Liver (tissue), 9 donors: Measurements from ENCODE around the gene TCERG1L. TPM values are rescaled to one million over a fixed set of nuclear protein-coding genes. Genes with fewer than 3 reads are reported as not detected.

Source experiments
- DNase-seq: peaks from one replicate; pipeline ENCODE4 v3.0.0-alpha.2; 2017; ENCODE audit warnings: low spot score
- H3K27ac ChIP-seq, 2 donors: one replicate each; pipeline ENCODE4 v1.7.0; 2013; ENCODE audit warnings: inconsistent platforms in 2 of 2, low read length in 2 of 2, control low read depth in 1 of 2, low read depth in 1 of 2, mild to moderate bottlenecking in 1 of 2
- H3K27me3 ChIP-seq, 4 donors: one replicate each; pipeline versions ENCODE4 v1.6.1 to v1.7.0; 2013; ENCODE audit warnings: low read length in 3 of 4, inconsistent platforms in 1 of 4, mild to moderate bottlenecking in 1 of 4, moderate library complexity in 1 of 4; ENCODE audit not compliant: control insufficient read depth in 4 of 4, insufficient read depth in 4 of 4
- H3K36me3 ChIP-seq, 4 donors: one replicate each; pipeline versions ENCODE4 v1.6.1 to v1.7.0; 2013; ENCODE audit warnings: low read length in 3 of 4, mild to moderate bottlenecking in 3 of 4, low read depth in 1 of 4, moderate library complexity in 1 of 4; ENCODE audit not compliant: control insufficient read depth in 4 of 4, insufficient read depth in 3 of 4
- H3K4me1 ChIP-seq, 4 donors: one replicate each; pipeline versions ENCODE4 v1.6.1 to v1.7.0; 2013; ENCODE audit warnings: low read length in 3 of 4, mild to moderate bottlenecking in 3 of 4, moderate library complexity in 1 of 4; ENCODE audit not compliant: control insufficient read depth in 4 of 4, insufficient read depth in 4 of 4
- H3K4me3 ChIP-seq, 3 donors: one replicate each; pipeline versions ENCODE4 v1.6.1 to v1.7.0; 2013; ENCODE audit warnings: low read length in 3 of 3, control low read depth in 1 of 3, low read depth in 1 of 3, mild to moderate bottlenecking in 1 of 3
- H3K9ac ChIP-seq, 2 donors: one replicate each; pipeline ENCODE4 v1.7.0; 2013; ENCODE audit warnings: low read length in 2 of 2, mild to moderate bottlenecking in 2 of 2, moderate library complexity in 2 of 2, control low read depth in 1 of 2, low read depth in 1 of 2
- H3K9me3 ChIP-seq, 4 donors: one replicate each; pipeline versions ENCODE4 v1.6.1 to v1.7.0; 2013; ENCODE audit warnings: low read length in 3 of 4; ENCODE audit not compliant: control insufficient read depth in 4 of 4
- EGR1 ChIP-seq, 2 donors: IDR thresholded peaks; 2 replicates each; pipeline ENCODE4 v1.6.1; 2016 to 2018; ENCODE audit warnings: antibody characterized with exemption in 2 of 2, low read depth in 2 of 2
- FOXA1 ChIP-seq: IDR thresholded peaks from 2 replicates; pipeline ENCODE4 v1.6.1; 2016; ENCODE audit warnings: antibody characterized with exemption
- FOXA2 ChIP-seq: IDR thresholded peaks from 2 replicates; pipeline ENCODE4 v1.6.1; 2016; ENCODE audit warnings: antibody characterized with exemption
- HNF4A ChIP-seq, 2 donors: conservative IDR thresholded peaks; 2 replicates each; pipeline ENCODE4 v1.6.1; 2016; ENCODE audit warnings: antibody characterized with exemption in 2 of 2, mild to moderate bottlenecking in 2 of 2
- HNF4G ChIP-seq: IDR thresholded peaks from 2 replicates; pipeline ENCODE4 v1.6.1; 2016; ENCODE audit warnings: antibody characterized with exemption
- JUND ChIP-seq, 2 donors: IDR thresholded peaks; 2 replicates each; pipeline ENCODE4 v1.6.1; 2016; ENCODE audit warnings: antibody characterized with exemption in 2 of 2
- NR2F2 ChIP-seq: IDR thresholded peaks from 2 replicates; pipeline ENCODE4 v1.6.1; 2016; ENCODE audit warnings: antibody characterized with exemption
- RAD21 ChIP-seq, 2 donors: IDR thresholded peaks; 2 replicates each; pipeline ENCODE4 v1.6.1; 2016; ENCODE audit warnings: antibody characterized with exemption in 2 of 2, mild to moderate bottlenecking in 2 of 2
- RXRA ChIP-seq, 2 donors: IDR thresholded peaks; 2 replicates each; pipeline ENCODE4 v1.6.1; 2017 to 2018; ENCODE audit warnings: antibody characterized with exemption in 2 of 2, mild to moderate bottlenecking in 1 of 2
- SP1 ChIP-seq: IDR thresholded peaks from 2 replicates; pipeline ENCODE4 v1.6.1; 2018; ENCODE audit warnings: antibody characterized with exemption, mild to moderate bottlenecking
- TAF1 ChIP-seq: conservative IDR thresholded peaks from 2 replicates; pipeline ENCODE4 v1.6.1; 2016; ENCODE audit warnings: antibody characterized with exemption, mild to moderate bottlenecking
- YY1 ChIP-seq: IDR thresholded peaks from 2 replicates; pipeline ENCODE4 v1.6.1; 2016; ENCODE audit warnings: antibody characterized with exemption, mild to moderate bottlenecking
- WGBS: extraction: QIAGEN DNeasy Blood & Tissue Kit; methylation state at CpG from one replicate; pipeline ENCODE4 v1.1.7; 2013; 5-methylcytosine and 5-hydroxymethylcytosine counted together
- polyA plus RNA-seq, 2 donors: library from polyadenylated mRNA; stranded (reverse) in 1 of 2; unstranded in 1 of 2; fragments of 200-250 nt in 1 of 2; fragments of >200 nt in 1 of 2; fragmentation: Nextera tagmentation in 1 of 2; extraction: Ambion mirVana in 1 of 2; gene quantifications; one replicate each; pipeline versions ENCODE4 v1.2.1 to v1.2.3, GENCODE V29; 2013 to 2015
- total RNA-seq, 2 donors: library from RNA; depleted of rRNA; stranded (reverse); fragments of >200 nt; gene quantifications; one replicate each; pipeline ENCODE4 v1.2.3, GENCODE V29; 2014
- TF ChIP-seq, protein P1 (sequence below): IDR thresholded peaks from 2 replicates; pipeline ENCODE4 v1.6.1; 2016; ENCODE audit warnings: antibody characterized with exemption
- TF ChIP-seq, protein P2 (sequence below): fragments of 150-350 bp; IDR thresholded peaks from 2 replicates; pipeline ENCODE4 v1.5.1; 2017; ENCODE audit warnings: improper control_type of control experiment, low read depth, low read length; ENCODE audit not compliant: missing input control
- TF ChIP-seq, protein P3 (sequence below): IDR thresholded peaks from 2 replicates; pipeline ENCODE4 v1.6.1; 2016; ENCODE audit warnings: antibody characterized with exemption
- TF ChIP-seq, protein P4 (sequence below): IDR thresholded peaks from 2 replicates; pipeline ENCODE4 v1.6.1; 2016; ENCODE audit warnings: antibody characterized with exemption, mild to moderate bottlenecking
- TF ChIP-seq, protein P5 (sequence below): IDR thresholded peaks from 2 replicates; pipeline ENCODE4 v1.6.1; 2016; ENCODE audit warnings: antibody characterized with exemption
- donor health status: healthy.
- donor health status: healthy.
- donor health status: healthy.
- donor health status: healthy.
- donor health status: healthy.

TCERG1L gene
- total and polyA plus RNA-seq, 4 donors = not detected

DNA sequence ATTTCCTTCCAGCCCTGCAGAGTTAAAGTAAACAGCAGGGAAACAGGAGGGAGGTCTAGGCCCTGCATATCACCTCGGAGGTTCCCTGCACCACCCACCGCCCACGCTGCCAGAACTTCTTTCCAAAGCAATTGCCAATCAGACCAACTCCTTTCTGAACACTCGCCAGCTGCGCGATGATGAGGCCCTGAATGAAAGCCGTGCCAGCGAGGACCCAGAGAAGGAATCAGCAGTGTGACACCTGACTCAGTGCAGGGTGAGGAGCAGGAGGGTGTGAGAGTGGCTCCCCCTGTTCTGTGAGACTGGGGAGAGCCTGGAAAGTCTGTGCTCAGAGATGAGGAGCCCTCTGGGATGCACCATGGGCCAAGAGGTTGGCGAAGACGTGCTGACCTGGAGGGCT, 3.3 kb upstream of the TCERG1L start (continued):
- TF ChIP-seq, protein P1, sequence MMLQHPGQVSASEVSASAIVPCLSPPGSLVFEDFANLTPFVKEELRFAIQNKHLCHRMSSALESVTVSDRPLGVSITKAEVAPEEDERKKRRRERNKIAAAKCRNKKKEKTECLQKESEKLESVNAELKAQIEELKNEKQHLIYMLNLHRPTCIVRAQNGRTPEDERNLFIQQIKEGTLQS = no peak
- no peak for TF ChIP-seq RAD21 (IDR thresholded peaks at IDR 0.05)

DNA sequence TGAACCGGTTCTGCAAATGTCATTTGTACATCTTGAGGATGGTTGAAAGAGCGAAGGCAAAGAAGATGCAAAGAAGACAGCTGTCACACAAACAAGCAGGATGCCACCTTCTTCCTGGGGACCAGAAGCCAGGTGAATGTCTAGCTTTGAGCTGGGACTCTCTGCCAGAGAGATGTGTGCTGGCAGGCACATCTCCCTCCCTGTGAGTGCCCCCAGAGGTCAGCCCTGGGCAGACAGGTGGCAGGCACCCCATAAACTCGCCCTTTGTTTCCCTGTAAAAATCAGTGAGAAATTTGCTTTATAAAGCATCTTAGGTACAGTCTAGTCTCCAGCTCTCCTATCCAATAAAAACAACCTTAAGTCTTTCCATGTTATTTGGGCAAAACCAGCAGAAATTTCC, 2.6 kb upstream of the TCERG1L start:
- no peak overlapping the region for H3K27ac ChIP-seq
- H3K27me3 ChIP-seq = peaks cover 0 to 15% (median 5%) of the 10 kb centered on the region in 4 donors
- DNase-seq = no peak
- no peaks in the 10 kb centered on the region for H3K9me3 ChIP-seq
- no peak overlapping the region for H3K4me3 ChIP-seq
- 78% methylated on average over 3 of the region's 3 CpGs for WGBS
- peaks cover 0 to 22% (median 9%) of the 10 kb centered on the region in 4 donors for H3K4me1 ChIP-seq
- no peak overlapping the region for H3K9ac ChIP-seq
- no peaks in the 10 kb centered on the region for H3K36me3 ChIP-seq
- TF ChIP-seq, protein P1 = no peak
- no peak for TF ChIP-seq RAD21 (IDR thresholded peaks at IDR 0.05)
- TF ChIP-seq, protein P2, sequence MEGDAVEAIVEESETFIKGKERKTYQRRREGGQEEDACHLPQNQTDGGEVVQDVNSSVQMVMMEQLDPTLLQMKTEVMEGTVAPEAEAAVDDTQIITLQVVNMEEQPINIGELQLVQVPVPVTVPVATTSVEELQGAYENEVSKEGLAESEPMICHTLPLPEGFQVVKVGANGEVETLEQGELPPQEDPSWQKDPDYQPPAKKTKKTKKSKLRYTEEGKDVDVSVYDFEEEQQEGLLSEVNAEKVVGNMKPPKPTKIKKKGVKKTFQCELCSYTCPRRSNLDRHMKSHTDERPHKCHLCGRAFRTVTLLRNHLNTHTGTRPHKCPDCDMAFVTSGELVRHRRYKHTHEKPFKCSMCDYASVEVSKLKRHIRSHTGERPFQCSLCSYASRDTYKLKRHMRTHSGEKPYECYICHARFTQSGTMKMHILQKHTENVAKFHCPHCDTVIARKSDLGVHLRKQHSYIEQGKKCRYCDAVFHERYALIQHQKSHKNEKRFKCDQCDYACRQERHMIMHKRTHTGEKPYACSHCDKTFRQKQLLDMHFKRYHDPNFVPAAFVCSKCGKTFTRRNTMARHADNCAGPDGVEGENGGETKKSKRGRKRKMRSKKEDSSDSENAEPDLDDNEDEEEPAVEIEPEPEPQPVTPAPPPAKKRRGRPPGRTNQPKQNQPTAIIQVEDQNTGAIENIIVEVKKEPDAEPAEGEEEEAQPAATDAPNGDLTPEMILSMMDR = no peak
- TF ChIP-seq, protein P3, sequence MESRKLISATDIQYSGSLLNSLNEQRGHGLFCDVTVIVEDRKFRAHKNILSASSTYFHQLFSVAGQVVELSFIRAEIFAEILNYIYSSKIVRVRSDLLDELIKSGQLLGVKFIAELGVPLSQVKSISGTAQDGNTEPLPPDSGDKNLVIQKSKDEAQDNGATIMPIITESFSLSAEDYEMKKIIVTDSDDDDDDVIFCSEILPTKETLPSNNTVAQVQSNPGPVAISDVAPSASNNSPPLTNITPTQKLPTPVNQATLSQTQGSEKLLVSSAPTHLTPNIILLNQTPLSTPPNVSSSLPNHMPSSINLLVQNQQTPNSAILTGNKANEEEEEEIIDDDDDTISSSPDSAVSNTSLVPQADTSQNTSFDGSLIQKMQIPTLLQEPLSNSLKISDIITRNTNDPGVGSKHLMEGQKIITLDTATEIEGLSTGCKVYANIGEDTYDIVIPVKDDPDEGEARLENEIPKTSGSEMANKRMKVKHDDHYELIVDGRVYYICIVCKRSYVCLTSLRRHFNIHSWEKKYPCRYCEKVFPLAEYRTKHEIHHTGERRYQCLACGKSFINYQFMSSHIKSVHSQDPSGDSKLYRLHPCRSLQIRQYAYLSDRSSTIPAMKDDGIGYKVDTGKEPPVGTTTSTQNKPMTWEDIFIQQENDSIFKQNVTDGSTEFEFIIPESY = no peak
- TF ChIP-seq, protein P4, sequence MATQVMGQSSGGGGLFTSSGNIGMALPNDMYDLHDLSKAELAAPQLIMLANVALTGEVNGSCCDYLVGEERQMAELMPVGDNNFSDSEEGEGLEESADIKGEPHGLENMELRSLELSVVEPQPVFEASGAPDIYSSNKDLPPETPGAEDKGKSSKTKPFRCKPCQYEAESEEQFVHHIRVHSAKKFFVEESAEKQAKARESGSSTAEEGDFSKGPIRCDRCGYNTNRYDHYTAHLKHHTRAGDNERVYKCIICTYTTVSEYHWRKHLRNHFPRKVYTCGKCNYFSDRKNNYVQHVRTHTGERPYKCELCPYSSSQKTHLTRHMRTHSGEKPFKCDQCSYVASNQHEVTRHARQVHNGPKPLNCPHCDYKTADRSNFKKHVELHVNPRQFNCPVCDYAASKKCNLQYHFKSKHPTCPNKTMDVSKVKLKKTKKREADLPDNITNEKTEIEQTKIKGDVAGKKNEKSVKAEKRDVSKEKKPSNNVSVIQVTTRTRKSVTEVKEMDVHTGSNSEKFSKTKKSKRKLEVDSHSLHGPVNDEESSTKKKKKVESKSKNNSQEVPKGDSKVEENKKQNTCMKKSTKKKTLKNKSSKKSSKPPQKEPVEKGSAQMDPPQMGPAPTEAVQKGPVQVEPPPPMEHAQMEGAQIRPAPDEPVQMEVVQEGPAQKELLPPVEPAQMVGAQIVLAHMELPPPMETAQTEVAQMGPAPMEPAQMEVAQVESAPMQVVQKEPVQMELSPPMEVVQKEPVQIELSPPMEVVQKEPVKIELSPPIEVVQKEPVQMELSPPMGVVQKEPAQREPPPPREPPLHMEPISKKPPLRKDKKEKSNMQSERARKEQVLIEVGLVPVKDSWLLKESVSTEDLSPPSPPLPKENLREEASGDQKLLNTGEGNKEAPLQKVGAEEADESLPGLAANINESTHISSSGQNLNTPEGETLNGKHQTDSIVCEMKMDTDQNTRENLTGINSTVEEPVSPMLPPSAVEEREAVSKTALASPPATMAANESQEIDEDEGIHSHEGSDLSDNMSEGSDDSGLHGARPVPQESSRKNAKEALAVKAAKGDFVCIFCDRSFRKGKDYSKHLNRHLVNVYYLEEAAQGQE = no peak
- TF ChIP-seq, protein P5, sequence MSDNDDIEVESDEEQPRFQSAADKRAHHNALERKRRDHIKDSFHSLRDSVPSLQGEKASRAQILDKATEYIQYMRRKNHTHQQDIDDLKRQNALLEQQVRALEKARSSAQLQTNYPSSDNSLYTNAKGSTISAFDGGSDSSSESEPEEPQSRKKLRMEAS = no peak
- no peak for TF ChIP-seq YY1
- no peak for TF ChIP-seq HNF4A (conservative IDR thresholded peaks at IDR 0.05)
- no peak for TF ChIP-seq NR2F2
- no peak for TF ChIP-seq EGR1 (IDR thresholded peaks at IDR 0.05; ENCODE audit: low read depth in 2 of 2)
- no peak for TF ChIP-seq TAF1
- TF ChIP-seq RXRA (IDR thresholded peaks at IDR 0.05) = no peak
- no peak for TF ChIP-seq SP1
- no peak for TF ChIP-seq HNF4G
- no peak for TF ChIP-seq JUND (IDR thresholded peaks at IDR 0.05)
- TF ChIP-seq FOXA1 = no peak
- no peak for TF ChIP-seq FOXA2
